H1 (cell line): ENCODE results near the gene PRKAR1B.

Source experiments
- EZH2 ChIP-seq: fragments of 200-600 bp; sonication (generic); IDR thresholded peaks from 2 replicates; pipeline ENCODE4 v1.7.1; 2012; ENCODE audit warnings: low read depth, mild to moderate bottlenecking, moderate library complexity, low read length, inconsistent platforms; ENCODE audit not compliant: severe bottlenecking
- MAFK ChIP-seq: IDR thresholded peaks from 2 replicates; pipeline ENCODE4 v1.6.1; 2012; ENCODE audit warnings: low read depth, mild to moderate bottlenecking, improper control_type of control experiment, low read length
- POLR2A ChIP-seq, 2 experiments: IDR thresholded peaks; 1 replicate in 1 of 2; 2 replicates in 1 of 2; pipeline ENCODE4 v1.6.1; 2011; ENCODE audit warnings: low read depth in 2 of 2, low read length in 2 of 2, mild to moderate bottlenecking in 2 of 2; ENCODE audit errors: control extremely low read depth in 1 of 2

DNA sequence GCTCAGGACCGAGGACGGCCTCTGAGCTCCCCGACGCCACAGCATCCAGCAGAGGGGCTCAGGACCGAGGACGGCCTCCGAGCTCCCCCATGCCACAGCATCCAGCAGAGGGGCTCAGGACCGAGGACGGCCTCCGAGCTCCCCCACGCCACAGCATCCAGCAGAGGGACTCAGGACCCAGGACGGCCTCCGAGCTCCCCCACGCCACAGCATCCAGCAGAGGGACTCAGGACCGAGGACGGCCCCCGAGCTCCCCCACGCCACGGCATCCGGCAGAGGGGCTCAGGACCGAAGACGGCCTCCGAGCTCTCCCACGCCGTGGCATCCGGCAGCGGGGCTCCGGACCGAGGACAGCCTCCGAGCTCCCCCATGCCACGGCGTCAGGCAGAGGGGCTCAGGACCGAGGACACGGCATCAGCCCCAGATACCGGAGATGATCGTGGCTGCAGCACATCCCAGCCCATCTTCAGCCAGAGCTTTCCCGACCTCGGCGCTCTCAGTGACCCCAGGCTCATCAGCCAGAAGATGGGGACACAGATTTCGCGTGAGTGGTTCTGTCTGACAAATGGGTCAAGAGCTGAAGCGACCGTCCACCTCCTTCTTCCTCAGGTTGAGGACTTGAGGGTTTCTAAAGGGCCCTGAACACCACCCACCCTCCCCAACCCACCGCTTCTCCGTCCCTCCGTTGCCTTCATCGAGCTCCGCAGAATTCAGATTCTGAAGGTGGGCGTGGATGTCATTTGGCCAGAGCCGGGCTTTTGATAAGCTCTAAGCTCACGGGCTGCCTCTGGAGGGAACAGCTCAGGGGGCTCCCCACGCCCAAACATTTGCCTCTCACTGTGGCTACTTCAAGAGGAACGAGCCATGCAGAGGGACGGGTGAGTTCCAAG is 56.3 kb downstream of the PRKAR1B start:
- TF ChIP-seq MAFK (no peak), EZH2 (no peak), POLR2A (IDR thresholded peaks at IDR 0.05; ENCODE audit: control extremely low read depth in 1 of 2, low read depth in 2 of 2, low read length in 2 of 2) (no peak)
